ENCODE results near the gene RASSF1. TPM values are rescaled to one million over a fixed set of nuclear protein-coding genes. Genes with fewer than 3 reads are reported as not detected.

Gene RASSF1
- total and polyA plus RNA-seq, 10 of the 15 experiments (the other 5 are each of a cell fraction or from before 2014, with no cell fraction given): 4.4 to 59.6 (median 37.2) TPM

GRCh38 chr3:50385754-50386153, 45.1 kb upstream of the RASSF1 start:
- no peak for FAIRE-seq
- POLR2A ChIA-PET: no interaction called here
- ATAC-seq: no peak
- BruUV-seq (replicated peaks): no TSS peak
- RAD21 ChIA-PET (ENCODE audit: unreplicated experiment): no interaction called here
- H3K36me3 ChIP-seq (ENCODE audit: control insufficient read depth in 2 of 2, insufficient read depth in 2 of 2, low read length in 1 of 2): no peaks in the 10 kb centered on the region
- CTCF ChIA-PET: no interaction called here
- SMC1A ChIA-PET (ENCODE audit: uncharacterized antibody, unreplicated experiment): no interaction called here
- no peak overlapping the region for H3K4me3 ChIP-seq
- H3K4me2 ChIP-seq (ENCODE audit: control insufficient read depth, insufficient read depth): no peak overlapping the region
- no peak overlapping the region for H3K9ac ChIP-seq (ENCODE audit: control insufficient read depth, insufficient read depth, low read length)
- no peaks in the 10 kb centered on the region for H3K9me3 ChIP-seq (replicated peaks; ENCODE audit: control insufficient read depth, insufficient read depth, low read length)
- TF ChIP-seq HDGF (IDR thresholded peaks at IDR 0.05) (no peak), ZBTB33 (IDR thresholded peaks at IDR 0.05) (no peak), IRF4 (IDR thresholded peaks at IDR 0.05; ENCODE audit: low read depth, low read length) (no peak), IRF5 (IDR thresholded peaks at IDR 0.05; ENCODE audit: borderline replicate concordance) (no peak), SIX5 (IDR thresholded peaks at IDR 0.05; ENCODE audit: low read depth, low read length, severe bottlenecking) (no peak), SIN3A (IDR thresholded peaks at IDR 0.05; ENCODE audit: low read depth, low read length) (no peak), KLF5 (IDR thresholded peaks at IDR 0.05; ENCODE audit: partially characterized antibody) (no peak), ZNF24 (IDR thresholded peaks at IDR 0.05) (no peak), RFX5 (IDR thresholded peaks at IDR 0.05; ENCODE audit: low read depth, low read length) (no peak)
- peaks cover 0 to 3% of the 10 kb centered on the region in 2 experiments; a peak in 2 of 4 replicates for H3K27me3 ChIP-seq (replicated peaks in 1 of 2; ENCODE audit: control insufficient read depth in 2 of 2, insufficient read depth in 2 of 2, low read length in 1 of 2)
- in situ Hi-C loops (cut with MboI): no loop called here
- no peaks in the 10 kb centered on the region for H3K79me2 ChIP-seq (ENCODE audit: control insufficient read depth, insufficient read depth, low read length)
- no peak overlapping the region for H2AFZ ChIP-seq (ENCODE audit: control insufficient read depth, low read depth, low read length)
- DNase-seq (ENCODE audit: low read depth, low spot score): no peak
- no peak overlapping the region for H3K27ac ChIP-seq (ENCODE audit: control insufficient read depth, insufficient read depth)
- WGBS (ENCODE audit: insufficient coverage, insufficient replicate concordance, low lambda C conversion rate, missing lambda C conversion rate): 55% methylated on average over 13 of the region's 13 CpGs
- no peaks in the 10 kb centered on the region for H3K4me1 ChIP-seq (ENCODE audit: control insufficient read depth, insufficient read depth, low read length)
- intact Hi-C loops (cut with micrococcal nuclease; ENCODE audit: unreplicated experiment): no loop called here
- H4K20me1 ChIP-seq (ENCODE audit: control insufficient read depth, insufficient read depth): no peaks in the 10 kb centered on the region

Measured in GM12878 (cell line).